Measurements from ENCODE around the gene FUS.

DNA sequence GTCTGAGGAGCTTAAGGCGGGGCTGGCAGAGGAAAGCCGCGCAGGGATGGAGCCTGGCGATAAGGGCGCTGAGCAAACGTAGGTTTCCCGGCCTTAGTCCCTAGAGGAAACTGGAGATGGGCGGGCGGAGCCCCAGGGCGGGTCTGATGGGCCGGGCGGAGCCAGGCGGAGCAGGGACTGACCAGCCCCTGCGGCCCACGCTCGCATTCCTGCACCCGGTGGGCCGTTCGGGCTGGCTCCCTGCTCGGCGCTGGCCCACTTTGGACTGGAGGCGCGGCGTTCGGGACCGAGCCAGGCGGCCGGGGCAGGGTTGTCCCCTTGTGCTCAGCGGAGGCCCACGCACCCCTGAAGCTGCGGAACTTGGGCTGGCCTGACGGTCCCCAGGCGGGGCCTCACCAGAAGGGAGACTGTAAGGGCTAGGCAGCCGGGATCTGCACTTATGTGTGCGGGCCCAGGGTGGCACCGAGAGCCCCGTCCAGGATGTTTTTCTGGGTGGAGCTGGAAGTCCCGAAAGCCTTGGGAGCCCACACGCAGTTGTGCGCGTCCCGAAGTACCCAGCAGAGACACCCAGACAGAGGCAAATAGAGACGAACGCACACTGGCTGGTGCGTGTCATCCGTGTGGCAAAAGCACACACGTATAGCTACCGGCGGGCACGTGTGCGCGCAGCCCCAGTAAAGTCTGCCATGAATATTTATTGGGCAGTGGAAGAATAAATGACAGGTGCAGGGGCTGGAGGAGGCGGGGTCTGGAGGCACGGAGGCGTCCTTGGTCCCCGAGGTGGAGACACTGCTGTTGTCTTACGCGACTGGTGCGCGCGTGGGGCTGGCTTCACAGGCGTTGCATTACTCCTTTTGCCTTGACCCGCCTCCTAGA, 35.6 kb downstream of the FUS start:
- TF ChIP-seq, protein P1, sequence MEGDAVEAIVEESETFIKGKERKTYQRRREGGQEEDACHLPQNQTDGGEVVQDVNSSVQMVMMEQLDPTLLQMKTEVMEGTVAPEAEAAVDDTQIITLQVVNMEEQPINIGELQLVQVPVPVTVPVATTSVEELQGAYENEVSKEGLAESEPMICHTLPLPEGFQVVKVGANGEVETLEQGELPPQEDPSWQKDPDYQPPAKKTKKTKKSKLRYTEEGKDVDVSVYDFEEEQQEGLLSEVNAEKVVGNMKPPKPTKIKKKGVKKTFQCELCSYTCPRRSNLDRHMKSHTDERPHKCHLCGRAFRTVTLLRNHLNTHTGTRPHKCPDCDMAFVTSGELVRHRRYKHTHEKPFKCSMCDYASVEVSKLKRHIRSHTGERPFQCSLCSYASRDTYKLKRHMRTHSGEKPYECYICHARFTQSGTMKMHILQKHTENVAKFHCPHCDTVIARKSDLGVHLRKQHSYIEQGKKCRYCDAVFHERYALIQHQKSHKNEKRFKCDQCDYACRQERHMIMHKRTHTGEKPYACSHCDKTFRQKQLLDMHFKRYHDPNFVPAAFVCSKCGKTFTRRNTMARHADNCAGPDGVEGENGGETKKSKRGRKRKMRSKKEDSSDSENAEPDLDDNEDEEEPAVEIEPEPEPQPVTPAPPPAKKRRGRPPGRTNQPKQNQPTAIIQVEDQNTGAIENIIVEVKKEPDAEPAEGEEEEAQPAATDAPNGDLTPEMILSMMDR (IDR thresholded peaks at IDR 0.05): no peak
- no peak for TF ChIP-seq POLR2A (IDR thresholded peaks at IDR 0.05)

All from right lobe of liver (tissue), 4 donors.